MCF 10A (cell line): ENCODE data around the gene SLC1A4. TPM values are rescaled to one million over a fixed set of nuclear protein-coding genes. Genes with fewer than 3 reads are reported as not detected.

ENCODE experiments used
- BruUV-seq: library from RNA; stranded (reverse); fragments of 400-500 nt; replicated peaks from 2 replicates; lab custom pipeline; 2021; lab: Mats Ljungman, UMichigan
- CTCF ChIA-PET: fragments of 300-600 bp; sonication (Branson Sonifier 250); formaldehyde crosslinking; extraction: SDS; loops from one replicate; lab custom pipeline; 2021; ENCODE audit warnings: antibody characterized with exemption, inconsistent platforms; lab: Yijun Ruan, JAX
- POLR2A ChIA-PET: fragments of 300-600, 350-650 bp; sonication (Branson Sonifier 250); formaldehyde crosslinking; extraction: SDS; loops from one replicate; lab custom pipeline; 2020; ENCODE audit warnings: antibody characterized with exemption, inconsistent platforms; lab: Yijun Ruan, JAX
- DNase-seq: peaks from one replicate; pipeline ENCODE4 v3.0.0-alpha.2; 2018; ENCODE audit not compliant: unreplicated experiment
- H3K27ac Mint-ChIP-seq: one replicate; pipeline ENCODE4 v1.8.0; 2022; ENCODE audit warnings: mild to moderate bottlenecking, low read depth, mixed read lengths; ENCODE audit not compliant: unreplicated experiment
- H3K27me3 Mint-ChIP-seq: one replicate; pipeline ENCODE4 v1.8.0; 2022; ENCODE audit warnings: mixed read lengths; ENCODE audit not compliant: insufficient read depth, unreplicated experiment
- H3K36me3 Mint-ChIP-seq: one replicate; pipeline ENCODE4 v1.8.0; 2022; ENCODE audit warnings: mild to moderate bottlenecking, moderate library complexity, mixed read lengths; ENCODE audit not compliant: insufficient read depth, unreplicated experiment
- H3K4me1 Mint-ChIP-seq: one replicate; pipeline ENCODE4 v1.8.0; 2022; ENCODE audit warnings: mixed read lengths; ENCODE audit not compliant: insufficient read depth, unreplicated experiment
- H3K4me3 Mint-ChIP-seq: one replicate; pipeline ENCODE4 v1.8.0; 2022; ENCODE audit warnings: mild to moderate bottlenecking, moderate library complexity, mixed read lengths; ENCODE audit not compliant: unreplicated experiment
- H3K9me3 Mint-ChIP-seq: one replicate; pipeline ENCODE4 v1.8.0; 2022; ENCODE audit warnings: mixed read lengths; ENCODE audit not compliant: unreplicated experiment
- intact Hi-C: fragments of 100-400 bp; cut with micrococcal nuclease; formaldehyde crosslinking; loops from 2 replicates; pipeline ENCODE4 v1.14.1; 2022
- total RNA-seq: library from RNA; stranded (reverse); gene quantifications from 2 replicates; pipeline ENCODE4 v1.2.3, GENCODE V29; 2022
- TF ChIP-seq, protein P1 (sequence below): fragments of 200-600 bp; IDR thresholded peaks from one replicate; pipeline ENCODE4 v1.8.0; 2022; ENCODE audit warnings: antibody characterized with exemption, mild to moderate bottlenecking; ENCODE audit not compliant: unreplicated experiment

SLC1A4 gene
- total RNA-seq, 1 experiment from 2014 or later = 36.0 TPM

DNA sequence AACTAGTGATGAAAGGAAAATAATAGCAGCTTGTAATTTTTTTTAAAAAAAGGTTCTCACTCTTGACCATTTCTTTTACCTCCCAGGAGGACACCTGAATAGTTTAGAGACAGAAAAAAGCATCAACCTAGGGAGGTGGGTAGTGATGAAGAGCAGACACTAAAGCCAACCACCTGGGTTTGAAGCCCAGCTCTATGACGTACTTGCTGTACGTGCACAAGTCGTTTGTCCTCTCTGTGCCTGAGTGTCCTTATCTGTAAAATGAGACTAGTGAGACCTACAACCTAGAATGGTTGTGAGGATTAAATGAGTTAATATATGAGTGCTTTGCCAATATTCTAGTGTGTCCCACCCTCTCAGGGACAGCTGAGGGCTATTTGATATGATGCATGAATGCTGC lies 5.8 kb downstream of the SLC1A4 start:
- no peaks in the 10 kb centered on the region for H3K27me3 Mint-ChIP-seq
- H3K9me3 Mint-ChIP-seq = no peaks in the 10 kb centered on the region
- peaks cover 6% of the 10 kb centered on the region for H3K36me3 Mint-ChIP-seq
- BruUV-seq = no TSS peak
- peaks cover 20% of the 10 kb centered on the region for H3K4me1 Mint-ChIP-seq
- TF ChIP-seq, protein P1, sequence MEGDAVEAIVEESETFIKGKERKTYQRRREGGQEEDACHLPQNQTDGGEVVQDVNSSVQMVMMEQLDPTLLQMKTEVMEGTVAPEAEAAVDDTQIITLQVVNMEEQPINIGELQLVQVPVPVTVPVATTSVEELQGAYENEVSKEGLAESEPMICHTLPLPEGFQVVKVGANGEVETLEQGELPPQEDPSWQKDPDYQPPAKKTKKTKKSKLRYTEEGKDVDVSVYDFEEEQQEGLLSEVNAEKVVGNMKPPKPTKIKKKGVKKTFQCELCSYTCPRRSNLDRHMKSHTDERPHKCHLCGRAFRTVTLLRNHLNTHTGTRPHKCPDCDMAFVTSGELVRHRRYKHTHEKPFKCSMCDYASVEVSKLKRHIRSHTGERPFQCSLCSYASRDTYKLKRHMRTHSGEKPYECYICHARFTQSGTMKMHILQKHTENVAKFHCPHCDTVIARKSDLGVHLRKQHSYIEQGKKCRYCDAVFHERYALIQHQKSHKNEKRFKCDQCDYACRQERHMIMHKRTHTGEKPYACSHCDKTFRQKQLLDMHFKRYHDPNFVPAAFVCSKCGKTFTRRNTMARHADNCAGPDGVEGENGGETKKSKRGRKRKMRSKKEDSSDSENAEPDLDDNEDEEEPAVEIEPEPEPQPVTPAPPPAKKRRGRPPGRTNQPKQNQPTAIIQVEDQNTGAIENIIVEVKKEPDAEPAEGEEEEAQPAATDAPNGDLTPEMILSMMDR = no peak
- no peak overlapping the region for H3K4me3 Mint-ChIP-seq
- no peak overlapping the region for H3K27ac Mint-ChIP-seq
- CTCF ChIA-PET = interaction anchor here (0.7 to 0.8 kb wide), 2 partner anchors 27 to 45 kb away, joined by 3 to 4 read pairs; no protein-coding TSS in a partner anchor
- POLR2A ChIA-PET = no interaction called here
- intact Hi-C loops = no loop called here
- DNase-seq = no peak

DNA sequence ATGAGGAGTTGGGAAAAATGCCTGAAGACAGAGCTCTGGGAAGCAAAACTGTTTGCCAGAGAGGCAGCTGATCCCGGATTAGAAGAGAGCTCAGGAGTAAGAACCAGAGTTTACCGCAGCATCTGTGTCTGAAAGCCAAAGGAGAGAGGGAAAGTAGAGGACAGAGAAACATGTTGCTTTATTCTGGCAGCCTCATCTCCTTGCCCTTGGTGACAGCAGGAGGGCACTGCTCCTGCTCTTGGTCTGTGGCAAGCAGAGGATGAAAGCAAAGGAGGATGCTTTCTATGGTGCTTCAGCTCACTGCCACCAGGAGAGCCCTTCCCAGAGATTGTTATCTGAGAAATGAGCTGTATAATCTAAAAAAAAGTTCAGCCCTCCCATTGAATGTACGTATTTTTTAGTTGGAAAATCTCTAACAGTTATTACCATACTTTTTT lies 7.7 kb downstream of the SLC1A4 start:
- H3K9me3 Mint-ChIP-seq = no peaks in the 10 kb centered on the region
- peaks cover 6% of the 10 kb centered on the region for H3K36me3 Mint-ChIP-seq
- H3K27ac Mint-ChIP-seq = no peak overlapping the region
- intact Hi-C loops = no loop called here
- H3K27me3 Mint-ChIP-seq = no peaks in the 10 kb centered on the region
- no peak for DNase-seq
- peaks cover 14% of the 10 kb centered on the region for H3K4me1 Mint-ChIP-seq
- BruUV-seq = no TSS peak
- ChIA-PET CTCF (interaction anchor here (0.7 to 0.9 kb wide), 5 partner anchors 11 to 473 kb away, joined by 3 to 4 read pairs (median 3); partner anchors contain the start of gene AFTPH), POLR2A (interaction anchor here (0.6 to 1.3 kb wide), 2 partner anchors 8 to 17 kb away, joined by 3 read pairs; no protein-coding TSS in a partner anchor)
- TF ChIP-seq, protein P1 = no peak
- no peak overlapping the region for H3K4me3 Mint-ChIP-seq

DNA sequence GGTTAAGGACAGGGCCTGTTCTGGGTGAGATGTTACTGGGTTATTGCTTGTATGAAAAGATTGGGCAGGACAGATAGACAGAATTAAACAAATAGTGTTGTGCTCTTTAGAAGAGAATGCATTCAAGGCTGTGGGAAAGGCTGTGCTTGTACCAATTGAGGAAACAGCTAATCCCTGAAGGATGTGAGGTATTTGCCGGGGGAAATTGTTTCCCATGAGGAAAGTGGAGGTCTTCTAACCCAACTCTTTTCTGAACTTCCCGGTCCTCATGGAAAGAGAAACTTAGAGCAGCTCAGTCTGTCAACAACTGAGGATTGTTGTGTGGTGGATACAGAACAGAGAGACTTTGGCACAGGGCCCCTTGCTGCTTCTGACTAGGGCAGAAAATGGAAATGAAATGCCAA lies 9.5 kb downstream of the SLC1A4 start:
- DNase-seq = no peak
- intact Hi-C loops = no loop called here
- Mint-ChIP-seq H3K4me1 (no peaks in the 10 kb centered on the region), H3K27ac (no peak overlapping the region), H3K4me3 (no peak overlapping the region), H3K27me3 (no peaks in the 10 kb centered on the region), H3K9me3 (no peaks in the 10 kb centered on the region), H3K36me3 (no peaks in the 10 kb centered on the region)
- ChIA-PET POLR2A (interaction anchor here (1.1 to 2.5 kb wide), 4 partner anchors 9 to 57 kb away, joined by 3 to 7 read pairs (median 5); partner anchors contain the start of genes CEP68 and SLC1A4), CTCF (no interaction called here)
- BruUV-seq = no TSS peak
- TF ChIP-seq, protein P1 = no peak

DNA sequence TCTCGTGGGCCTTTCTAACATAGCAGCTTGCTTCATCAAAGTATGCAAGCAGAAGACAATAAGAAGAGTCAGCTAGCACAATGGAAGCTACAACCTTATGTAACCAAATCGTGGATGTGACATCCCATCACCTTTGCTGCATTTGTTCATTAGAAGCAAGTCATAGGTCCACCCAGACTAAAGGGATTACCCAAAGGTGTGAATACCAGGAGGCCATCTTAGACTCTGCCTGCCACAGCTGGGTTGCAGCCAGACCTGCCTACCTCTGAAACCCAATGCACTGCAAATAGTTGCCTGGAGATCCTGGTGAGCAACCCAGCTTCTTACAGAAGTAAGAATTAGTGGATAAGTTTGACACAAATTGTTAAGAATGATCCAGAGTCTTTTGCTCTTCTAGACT lies 10.6 kb downstream of the SLC1A4 start:
- Mint-ChIP-seq H3K4me1 (no peaks in the 10 kb centered on the region), H3K36me3 (no peaks in the 10 kb centered on the region), H3K27me3 (no peaks in the 10 kb centered on the region), H3K4me3 (no peak overlapping the region), H3K9me3 (no peaks in the 10 kb centered on the region), H3K27ac (no peak overlapping the region)
- intact Hi-C loops = no loop called here
- no TSS peak for BruUV-seq
- ChIA-PET CTCF (interaction anchor here (0.5 to 0.6 kb wide), 2 partner anchors 34 to 1456 kb away, joined by 3 read pairs; no protein-coding TSS in a partner anchor), POLR2A (interaction anchor here (0.7 to 2.5 kb wide), 4 partner anchors 10 to 56 kb away, joined by 3 to 7 read pairs (median 5); partner anchors contain the start of genes CEP68 and SLC1A4)
- DNase-seq = no peak
- TF ChIP-seq, protein P1 = no peak
